ENCODE data around the gene TUBA1A.
"Not testable (repeated sequence)": the region's sequence is repeated elsewhere in the genome, so short reads cannot be mapped to it uniquely, and the experiment has no call there.

The TUBA1A gene

DNA sequence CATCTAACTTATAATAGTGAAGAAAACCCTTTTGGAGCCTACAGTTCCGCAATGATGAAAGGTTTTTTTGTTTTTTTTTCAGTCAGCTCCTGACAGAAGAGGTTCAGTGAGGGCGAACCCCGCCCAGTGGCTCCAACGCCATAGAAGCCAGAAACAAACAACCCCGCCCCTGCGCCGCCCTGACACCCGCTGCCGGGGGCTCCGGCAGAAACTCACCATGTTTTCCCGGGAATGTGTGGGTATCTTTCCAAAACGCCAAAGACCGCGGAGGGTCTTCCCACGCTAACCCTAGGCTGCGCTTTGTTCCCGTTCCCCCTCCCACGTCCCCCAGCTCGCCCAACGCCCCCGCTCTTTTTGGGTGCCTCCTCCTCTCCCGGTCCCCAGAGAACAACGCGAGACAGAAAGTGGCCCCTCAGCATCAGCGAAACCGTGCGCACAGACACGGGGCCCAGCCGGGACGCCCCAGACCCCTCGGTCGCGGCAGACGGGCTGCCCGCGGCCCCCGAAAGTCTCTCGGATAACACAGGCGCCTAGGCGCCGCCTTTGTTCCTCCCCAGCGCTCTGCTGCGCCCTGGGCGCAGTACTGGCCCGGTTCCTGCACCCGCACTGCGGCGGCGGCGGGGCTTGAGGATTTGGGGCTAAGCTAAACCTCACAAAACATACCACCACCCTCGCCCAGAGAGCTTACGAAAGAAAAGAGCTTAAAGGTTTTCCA is 522 bp downstream of the TUBA1A start:
- H3K4me3 ChIP-seq (ENCODE audit: severe bottlenecking) = peak overlapping the region; percentile 48
- H3K9me3 ChIP-seq (ENCODE audit: severe bottlenecking) = no peaks in the 10 kb centered on the region
- no peaks in the 10 kb centered on the region for H3K27me3 ChIP-seq (ENCODE audit: insufficient read depth, poor library complexity, severe bottlenecking)
- TF ChIP-seq, protein P1, sequence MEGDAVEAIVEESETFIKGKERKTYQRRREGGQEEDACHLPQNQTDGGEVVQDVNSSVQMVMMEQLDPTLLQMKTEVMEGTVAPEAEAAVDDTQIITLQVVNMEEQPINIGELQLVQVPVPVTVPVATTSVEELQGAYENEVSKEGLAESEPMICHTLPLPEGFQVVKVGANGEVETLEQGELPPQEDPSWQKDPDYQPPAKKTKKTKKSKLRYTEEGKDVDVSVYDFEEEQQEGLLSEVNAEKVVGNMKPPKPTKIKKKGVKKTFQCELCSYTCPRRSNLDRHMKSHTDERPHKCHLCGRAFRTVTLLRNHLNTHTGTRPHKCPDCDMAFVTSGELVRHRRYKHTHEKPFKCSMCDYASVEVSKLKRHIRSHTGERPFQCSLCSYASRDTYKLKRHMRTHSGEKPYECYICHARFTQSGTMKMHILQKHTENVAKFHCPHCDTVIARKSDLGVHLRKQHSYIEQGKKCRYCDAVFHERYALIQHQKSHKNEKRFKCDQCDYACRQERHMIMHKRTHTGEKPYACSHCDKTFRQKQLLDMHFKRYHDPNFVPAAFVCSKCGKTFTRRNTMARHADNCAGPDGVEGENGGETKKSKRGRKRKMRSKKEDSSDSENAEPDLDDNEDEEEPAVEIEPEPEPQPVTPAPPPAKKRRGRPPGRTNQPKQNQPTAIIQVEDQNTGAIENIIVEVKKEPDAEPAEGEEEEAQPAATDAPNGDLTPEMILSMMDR (IDR thresholded peaks at IDR 0.05; ENCODE audit: poor library complexity, severe bottlenecking) = no peak
- H3K4me1 ChIP-seq (ENCODE audit: insufficient read depth, poor library complexity, severe bottlenecking) = peaks cover 4% of the 10 kb centered on the region
- H3K36me3 ChIP-seq (ENCODE audit: low read depth) = peaks cover 17% of the 10 kb centered on the region
- DNase-seq (ENCODE audit: low spot score) (peak; percentile 73), ATAC-seq (ENCODE audit: low read depth) (peak; percentile 60)
- H3K27ac ChIP-seq (ENCODE audit: poor library complexity, severe bottlenecking) = peak overlapping the region; percentile 57

DNA sequence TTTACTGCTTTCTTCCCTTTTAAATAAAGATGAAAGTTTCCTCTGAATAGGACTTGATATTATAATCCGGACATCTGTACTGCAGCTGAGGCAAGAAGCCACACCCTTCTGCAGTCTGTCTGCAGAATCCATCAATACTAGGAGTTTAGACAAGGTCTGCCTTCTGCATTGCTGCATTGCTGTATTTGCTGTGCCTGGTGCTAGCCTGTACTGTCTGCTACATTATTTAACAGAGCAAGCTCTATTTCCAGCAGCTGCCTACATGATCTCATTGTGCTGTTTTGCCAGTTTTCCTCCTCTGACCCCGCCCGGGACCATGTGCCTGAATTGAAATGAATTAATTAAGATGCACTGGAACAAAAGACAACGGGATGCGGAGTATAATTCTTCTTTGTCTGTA is 1.7 kb downstream of the TUBA1A start:
- H3K27me3 ChIP-seq (ENCODE audit: insufficient read depth, poor library complexity, severe bottlenecking) = no peaks in the 10 kb centered on the region
- no peaks in the 10 kb centered on the region for H3K9me3 ChIP-seq (ENCODE audit: severe bottlenecking)
- peaks cover 17% of the 10 kb centered on the region for H3K36me3 ChIP-seq (ENCODE audit: low read depth)
- H3K27ac ChIP-seq (ENCODE audit: poor library complexity, severe bottlenecking) = no peak overlapping the region
- H3K4me3 ChIP-seq (ENCODE audit: severe bottlenecking) = no peak overlapping the region
- DNase-seq (ENCODE audit: low spot score) (no peak), ATAC-seq (ENCODE audit: low read depth) (no peak)
- H3K4me1 ChIP-seq (ENCODE audit: insufficient read depth, poor library complexity, severe bottlenecking) = peaks cover 4% of the 10 kb centered on the region
- TF ChIP-seq, protein P1 (IDR thresholded peaks at IDR 0.05; ENCODE audit: poor library complexity, severe bottlenecking) = no peak

DNA sequence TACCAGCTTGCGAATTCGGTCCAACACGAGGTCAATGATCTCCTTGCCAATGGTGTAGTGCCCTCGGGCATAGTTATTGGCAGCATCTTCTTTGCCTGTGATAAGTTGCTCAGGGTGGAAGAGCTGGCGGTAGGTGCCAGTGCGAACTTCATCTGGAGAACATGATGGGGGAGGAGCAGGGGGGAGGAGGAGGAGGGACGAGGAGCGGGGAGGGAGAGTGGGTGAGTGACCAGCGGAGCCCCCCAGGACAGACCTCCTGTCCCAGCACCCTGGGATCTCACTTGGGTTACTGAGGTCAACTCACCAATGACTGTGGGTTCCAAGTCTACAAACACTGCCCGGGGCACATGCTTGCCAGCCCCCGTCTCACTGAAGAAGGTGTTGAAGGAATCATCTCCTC is 2.6 kb downstream of the TUBA1A start:
- not testable (repeated sequence) for DNase-seq (ENCODE audit: low spot score); H3K9me3 ChIP-seq (ENCODE audit: severe bottlenecking)

DNA sequence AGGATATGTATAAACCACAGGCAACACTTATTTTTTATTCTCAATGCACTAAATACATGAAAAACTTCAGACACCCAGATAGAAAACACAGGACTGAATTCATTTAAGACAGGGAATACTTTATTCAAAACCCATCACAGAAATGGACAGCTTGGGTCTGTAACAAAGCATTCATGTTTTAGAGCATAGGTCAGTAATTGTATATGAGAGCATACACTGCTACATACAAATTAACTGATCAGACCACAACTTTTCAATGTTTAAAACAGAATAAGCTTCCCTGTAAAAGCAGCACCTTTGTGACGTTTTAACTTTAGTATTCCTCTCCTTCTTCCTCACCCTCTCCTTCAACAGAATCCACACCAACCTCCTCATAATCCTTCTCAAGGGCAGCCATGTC is 4.2 kb downstream of the TUBA1A start:
- not testable (repeated sequence) for DNase-seq (ENCODE audit: low spot score); ATAC-seq (ENCODE audit: low read depth); H3K9me3 ChIP-seq (ENCODE audit: severe bottlenecking); H3K27ac ChIP-seq (ENCODE audit: poor library complexity, severe bottlenecking); H3K27me3 ChIP-seq (ENCODE audit: insufficient read depth, poor library complexity, severe bottlenecking); H3K4me3 ChIP-seq (ENCODE audit: severe bottlenecking); H3K4me1 ChIP-seq (ENCODE audit: insufficient read depth, poor library complexity, severe bottlenecking)
- peaks cover 17% of the 10 kb centered on the region for H3K36me3 ChIP-seq (ENCODE audit: low read depth)

More for the DNA sequence above, 2.6 kb downstream of the TUBA1A start:
- not testable (repeated sequence) for H3K27ac ChIP-seq (ENCODE audit: poor library complexity, severe bottlenecking); H3K4me3 ChIP-seq (ENCODE audit: severe bottlenecking); ATAC-seq (ENCODE audit: low read depth); H3K27me3 ChIP-seq (ENCODE audit: insufficient read depth, poor library complexity, severe bottlenecking); H3K4me1 ChIP-seq (ENCODE audit: insufficient read depth, poor library complexity, severe bottlenecking)
- H3K36me3 ChIP-seq (ENCODE audit: low read depth) = peaks cover 17% of the 10 kb centered on the region

DNA sequence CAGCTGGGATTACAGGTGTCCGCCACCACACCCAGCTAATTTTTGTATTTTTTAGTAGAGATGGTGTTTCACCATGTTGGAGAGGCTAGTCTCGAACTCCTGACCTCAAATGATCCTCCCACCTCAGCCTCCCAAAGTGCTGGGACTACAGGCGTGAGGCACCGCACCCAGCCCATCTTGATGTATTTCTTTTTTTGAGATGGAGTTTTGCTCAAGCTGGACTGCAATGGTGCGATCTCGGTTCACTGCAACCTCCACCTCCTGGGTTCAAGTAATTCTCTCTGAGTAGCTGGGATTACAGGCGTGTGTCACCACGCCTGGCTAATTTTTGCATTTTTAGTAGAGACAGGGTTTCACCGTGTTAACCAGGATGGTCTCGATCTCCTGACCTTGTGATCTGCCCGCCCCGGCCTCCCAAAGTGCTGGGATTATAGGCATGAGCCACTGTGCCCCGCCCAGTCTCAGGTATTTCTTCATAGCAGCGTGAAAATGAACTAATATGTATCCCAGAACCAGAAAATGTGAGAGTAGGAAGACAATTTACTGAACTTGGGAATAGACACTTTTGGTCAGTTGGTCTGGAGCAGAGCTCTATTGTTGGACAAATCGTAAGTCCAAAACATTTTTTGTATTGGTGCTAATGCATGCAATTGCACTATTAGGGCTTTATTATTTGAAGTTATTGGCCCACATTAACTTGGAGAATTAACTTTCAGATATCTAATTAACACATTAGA is 5.5 kb downstream of the TUBA1A start:
- H3K36me3 ChIP-seq (ENCODE audit: low read depth) = peaks cover 17% of the 10 kb centered on the region

DNA sequence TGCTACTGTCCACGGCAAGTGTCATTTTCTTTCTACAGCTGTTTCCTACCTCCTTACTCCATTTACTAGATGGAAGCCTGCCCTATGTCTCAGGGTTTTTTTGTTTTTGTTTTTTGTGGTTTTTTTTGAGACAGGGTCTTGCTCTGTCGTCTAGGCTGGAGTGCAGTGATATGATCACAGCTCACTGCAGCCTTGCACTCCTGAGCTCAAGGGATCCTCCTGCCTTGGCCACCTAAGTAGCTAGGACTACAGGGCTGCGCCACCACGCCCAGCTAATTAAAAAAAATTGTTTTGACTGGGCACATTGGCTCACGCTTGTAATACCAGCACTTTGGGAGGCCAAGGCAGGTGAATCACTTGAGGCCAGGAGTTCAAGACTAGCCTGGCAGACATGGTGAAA is 14.7 kb downstream of the TUBA1A start:
- Histone ChIP-seq H3K9me3 (ENCODE audit: severe bottlenecking) (peaks cover 2% of the 10 kb centered on the region), H3K36me3 (ENCODE audit: low read depth) (no peaks in the 10 kb centered on the region), H3K4me3 (ENCODE audit: severe bottlenecking) (no peak overlapping the region), H3K4me1 (ENCODE audit: insufficient read depth, poor library complexity, severe bottlenecking) (no peaks in the 10 kb centered on the region), H3K27ac (ENCODE audit: poor library complexity, severe bottlenecking) (no peak overlapping the region), H3K27me3 (ENCODE audit: insufficient read depth, poor library complexity, severe bottlenecking) (no peaks in the 10 kb centered on the region)
- ATAC-seq (ENCODE audit: low read depth) = no peak
- DNase-seq (ENCODE audit: low spot score) = no peak
- TF ChIP-seq, protein P1 (IDR thresholded peaks at IDR 0.05; ENCODE audit: poor library complexity, severe bottlenecking) = no peak

More for the DNA sequence above, 5.5 kb downstream of the TUBA1A start:
- H3K4me1 ChIP-seq (ENCODE audit: insufficient read depth, poor library complexity, severe bottlenecking); H3K27me3 ChIP-seq (ENCODE audit: insufficient read depth, poor library complexity, severe bottlenecking); H3K4me3 ChIP-seq (ENCODE audit: severe bottlenecking); DNase-seq (ENCODE audit: low spot score); ATAC-seq (ENCODE audit: low read depth); H3K27ac ChIP-seq (ENCODE audit: poor library complexity, severe bottlenecking); H3K9me3 ChIP-seq (ENCODE audit: severe bottlenecking): not testable (repeated sequence)
